IMR-90 (cell line): ENCODE data around the gene TPGS1. TPM values are rescaled to one million over a fixed set of nuclear protein-coding genes. Genes with fewer than 3 reads are reported as not detected.

Experiments used
- ATAC-seq: fragments of 200-7000 bp; cut with Tn5 transposase; 2 replicates; pipeline ENCODE4 v1.9.1; 2020; ENCODE audit warnings: low read depth, mild to moderate bottlenecking, moderate library complexity
- BruUV-seq: library from RNA; stranded (reverse); fragments of 400-500 nt; replicated peaks from 2 replicates; lab custom pipeline; 2021; lab: Mats Ljungman, UMichigan
- CTCF ChIA-PET: fragments of 300-600 bp; formaldehyde crosslinking; extraction: SDS; loops from one replicate; lab custom pipeline; 2021; ENCODE audit warnings: antibody characterized with exemption; lab: Yijun Ruan, JAX
- POLR2A ChIA-PET: fragments of 300-600 bp; sonication (Branson Sonifier 250); formaldehyde crosslinking; loops from one replicate; lab custom pipeline; 2022; ENCODE audit warnings: antibody characterized with exemption; ENCODE audit not compliant: unreplicated experiment; lab: Charles Lee
- DNase-seq: peaks from one replicate; pipeline ENCODE4 v3.0.0; 2013
- H2AFZ ChIP-seq: replicated peaks from 2 replicates; pipeline ENCODE3; 2013; ENCODE audit warnings: low read length, mild to moderate bottlenecking; ENCODE audit not compliant: poor library complexity
- H2AK5ac ChIP-seq: 2 replicates; pipeline ENCODE4 v1.6.1; 2013; ENCODE audit warnings: low read depth, low read length, inconsistent platforms
- H2AK9ac ChIP-seq: replicated peaks from 2 replicates; pipeline ENCODE3; 2013; ENCODE audit warnings: mild to moderate bottlenecking, low read depth, low read length, moderate library complexity; ENCODE audit not compliant: poor library complexity
- H2BK120ac ChIP-seq: 2 replicates; pipeline ENCODE4 v1.6.1; 2013; ENCODE audit warnings: low read depth, low read length, inconsistent platforms
- H2BK15ac ChIP-seq: 3 replicates; pipeline ENCODE4 v1.6.1; 2013; ENCODE audit warnings: low read depth, low read length, inconsistent platforms
- H2BK20ac ChIP-seq: 2 replicates; pipeline ENCODE4 v1.6.1; 2013; ENCODE audit warnings: low read depth, mild to moderate bottlenecking, inconsistent platforms, low read length, moderate library complexity
- H2BK5ac ChIP-seq: 2 replicates; pipeline ENCODE4 v1.6.1; 2013; ENCODE audit warnings: mild to moderate bottlenecking, low read depth, low read length, inconsistent platforms; ENCODE audit not compliant: poor library complexity, severe bottlenecking
- H3K14ac ChIP-seq: replicated peaks from 2 replicates; pipeline ENCODE4 v1.6.1; 2013; ENCODE audit warnings: low read depth, low read length, inconsistent platforms
- H3K18ac ChIP-seq: 2 replicates; pipeline ENCODE4 v1.6.1; 2013; ENCODE audit warnings: low read depth, low read length, control low read depth
- H3K23ac ChIP-seq: 2 replicates; pipeline ENCODE4 v1.6.1; 2013; ENCODE audit warnings: low read depth, low read length, inconsistent platforms
- H3K27ac ChIP-seq: 2 replicates; pipeline ENCODE4 v1.5.1; 2013; ENCODE audit warnings: mild to moderate bottlenecking, control low read depth, low read length; ENCODE audit not compliant: insufficient read depth
- H3K27me3 ChIP-seq: 2 replicates; pipeline ENCODE4 v1.6.1; 2013; ENCODE audit warnings: low read length; ENCODE audit not compliant: control insufficient read depth, insufficient read depth
- H3K36me3 ChIP-seq: 2 replicates; pipeline ENCODE4 v1.6.1; 2013; ENCODE audit warnings: low read length, mixed read lengths; ENCODE audit not compliant: control insufficient read depth, insufficient read depth
- H3K4ac ChIP-seq: 2 replicates; pipeline ENCODE4 v1.6.1; 2013; ENCODE audit warnings: low read depth, low read length, inconsistent platforms
- H3K4me1 ChIP-seq: 2 replicates; pipeline ENCODE4 v1.6.1; 2013; ENCODE audit warnings: low read length, mixed read lengths; ENCODE audit not compliant: control insufficient read depth, insufficient read depth
- H3K4me2 ChIP-seq: 2 replicates; pipeline ENCODE4 v1.6.1; 2013; ENCODE audit warnings: low read depth, mild to moderate bottlenecking, control low read depth, low read length, moderate library complexity
- H3K4me3 ChIP-seq: 2 replicates; pipeline ENCODE4 v1.5.1; 2013; ENCODE audit warnings: low read depth, mild to moderate bottlenecking, control low read depth, low read length, moderate library complexity; ENCODE audit not compliant: insufficient read depth
- H3K56ac ChIP-seq: 2 replicates; pipeline ENCODE4 v1.6.1; 2013; ENCODE audit warnings: low read length, inconsistent platforms; ENCODE audit not compliant: insufficient read depth; ENCODE audit errors: extremely low read depth
- H3K79me1 ChIP-seq, 2 experiments: 2 replicates each; pipeline ENCODE4 v1.6.1; 2013; ENCODE audit warnings: low read length in 2 of 2, inconsistent platforms in 1 of 2, low read depth in 1 of 2
- H3K9ac ChIP-seq: 2 replicates; pipeline ENCODE4 v1.6.1; 2013; ENCODE audit warnings: low read depth, low read length, control low read depth
- H3K9me1 ChIP-seq: 2 replicates; pipeline ENCODE4 v1.6.1; 2013; ENCODE audit warnings: low read length, inconsistent platforms; ENCODE audit not compliant: insufficient read depth
- H3K9me3 ChIP-seq: 2 replicates; pipeline ENCODE4 v1.6.1; 2013; ENCODE audit warnings: low read length; ENCODE audit not compliant: control insufficient read depth, insufficient read depth
- H4K20me1 ChIP-seq: 2 replicates; pipeline ENCODE4 v1.6.1; 2013; ENCODE audit warnings: low read length, inconsistent platforms; ENCODE audit not compliant: insufficient read depth
- H4K5ac ChIP-seq: 2 replicates; pipeline ENCODE4 v1.6.1; 2013; ENCODE audit warnings: mild to moderate bottlenecking, low read depth, low read length, control low read depth
- H4K8ac ChIP-seq, 2 experiments: 2 replicates each; pipeline ENCODE4 v1.6.1; 2013; ENCODE audit warnings: low read depth in 2 of 2, low read length in 2 of 2, control low read depth in 1 of 2, inconsistent platforms in 1 of 2
- H4K91ac ChIP-seq: 2 replicates; pipeline ENCODE4 v1.6.1; 2013; ENCODE audit warnings: low read depth, low read length, inconsistent platforms; ENCODE audit not compliant: insufficient read depth
- RAD21 ChIP-seq: IDR thresholded peaks from 2 replicates; pipeline ENCODE4 v1.6.1; 2012; ENCODE audit warnings: low read length, improper control_type of control experiment
- SMC3 ChIP-seq: fragments of 150-350 bp; IDR thresholded peaks from 2 replicates; pipeline ENCODE4 v1.6.1; 2016; ENCODE audit warnings: low read depth, mild to moderate bottlenecking, antibody characterized with exemption, low read length, moderate library complexity
- WGBS, 2 experiments: methylation state at CpG; one replicate each; pipeline versions ENCODE4 v1.1.5 to v1.1.7; 2013; ENCODE audit warnings: missing lambda C conversion rate in 2 of 2; ENCODE audit not compliant: insufficient read length in 1 of 2; ENCODE audit errors: extremely low coverage in 2 of 2; 5-methylcytosine and 5-hydroxymethylcytosine counted together
- dilution Hi-C: fragments of 300-500 bp; cut with HindIII; formaldehyde crosslinking; loops from one replicate; pipeline ENCODE4 v1.14.3; 2018; ENCODE audit warnings: low sequenced_read_pairs; ENCODE audit not compliant: unreplicated experiment
- in situ Hi-C: fragments of 300-500 bp; cut with MboI; formaldehyde crosslinking; loops from 3 replicates; pipeline ENCODE4 v1.14.3; 2019; ENCODE audit warnings: low sequenced_read_pairs, inconsistent platforms, mixed read lengths
- intact Hi-C: fragments of 100-400 bp; cut with micrococcal nuclease; formaldehyde crosslinking; loops from 2 replicates; pipeline ENCODE4 v1.10.0; 2022
- polyA plus RNA-seq, 3 experiments: library from polyadenylated mRNA; depleted of rRNA; stranded (reverse); fragments of >200 nt; gene quantifications; 2 replicates each; pipeline ENCODE4 v1.2.3, GENCODE V29; 2012; ENCODE audit warnings: low replicate concordance in 1 of 3
- total RNA-seq: library from RNA; depleted of rRNA; stranded (reverse); fragments of >200 nt; gene quantifications from 2 replicates; pipeline ENCODE4 v1.2.3, GENCODE V29; 2012; rRNA removed

TPGS1 gene
- total and polyA plus RNA-seq, 2 of the 4 experiments (the other 2 are of a cell fraction), result 2.7 to 6.3 TPM

- H2AK5ac ChIP-seq, result no peak overlapping the region
- H2BK120ac ChIP-seq, result no peak overlapping the region
- no peak overlapping the region for H3K27ac ChIP-seq
- no peaks in the 10 kb centered on the region for H3K9me3 ChIP-seq
- H4K5ac ChIP-seq, result no peak overlapping the region
- no peak overlapping the region for H2BK15ac ChIP-seq
- no peak overlapping the region for H2AFZ ChIP-seq
- no peak for TF ChIP-seq RAD21
- no peak for TF ChIP-seq SMC3
- in situ Hi-C loops (no loop called here), dilution Hi-C loops (no loop called here), intact Hi-C loops (no loop called here)
- no peak overlapping the region for H3K4ac ChIP-seq
- H3K4me2 ChIP-seq, result no peak overlapping the region
- H3K14ac ChIP-seq, result no peak overlapping the region
- H3K4me3 ChIP-seq, result no peak overlapping the region
- no peak overlapping the region for H4K8ac ChIP-seq
- H2BK5ac ChIP-seq, result no peak overlapping the region
- no peak overlapping the region for H2AK9ac ChIP-seq
- H4K20me1 ChIP-seq, result no peaks in the 10 kb centered on the region
- WGBS, 2 experiments, result no CpG with 5 or more reads among the region's 22 CpGs
- H3K9me1 ChIP-seq, result 0 out of 2 replicates have a peak, but pooled peaks cover 4% of the 10 kb centered on the region
- no peaks in the 10 kb centered on the region for H3K27me3 ChIP-seq
- H2BK20ac ChIP-seq, result no peak overlapping the region
- no peak overlapping the region for H4K91ac ChIP-seq
- ATAC-seq (no peak), DNase-seq (no peak)
- H3K9ac ChIP-seq, result no peak overlapping the region
- no peaks in the 10 kb centered on the region for H3K36me3 ChIP-seq
- peaks cover 7% of the 10 kb centered on the region; the same call in 1 of the 2 replicates for H3K4me1 ChIP-seq
- ChIA-PET CTCF (interaction anchor here (0.6 kb wide), 1 partner anchor 299 kb away, joined by 3 read pairs; no protein-coding TSS in a partner anchor), POLR2A (no interaction called here)
- H3K56ac ChIP-seq, result no peak overlapping the region
- no peak overlapping the region for H3K18ac ChIP-seq
- peaks cover 0 to 5% of the 10 kb centered on the region in 2 experiments; a peak in 1 of 4 replicates for H3K79me1 ChIP-seq
- no TSS peak for BruUV-seq
- H3K23ac ChIP-seq, result no peak overlapping the region
These were observed 60.1 kb downstream of the TPGS1 start for GRCh38 chr19:567296-567900.

Other genes starting within 250 kb of the TPGS1 start
- 2.3 and 2.8 TPM in 2 replicates for gene PLPP2, start 216.1 kb upstream of the TPGS1 start, total RNA-seq
- 4.0 and 4.2 TPM in 2 replicates for gene PLPP2, start 216.1 kb upstream of the TPGS1 start, polyA plus RNA-seq (2012; rRNA removed)
- 11.4 and 28.0 TPM in 2 replicates for gene MIER2, start 162.7 kb upstream of the TPGS1 start, total RNA-seq
- gene MIER2, start 162.7 kb upstream of the TPGS1 start, polyA plus RNA-seq (2012; rRNA removed), result 28.4 and 32.3 TPM in 2 replicates
- under 0.01 TPM in 2 replicates for gene C2CD4C, start 98.3 kb upstream of the TPGS1 start, total RNA-seq
- gene C2CD4C, start 98.3 kb upstream of the TPGS1 start, polyA plus RNA-seq (2012; rRNA removed), result 0.07 and 0.09 TPM in 2 replicates
- gene SHC2, start 46.5 kb upstream of the TPGS1 start, total RNA-seq, result under 0.01 TPM in 1 of 2 replicates, not detected in the other
- 0.68 and 0.72 TPM in 2 replicates for gene SHC2, start 46.5 kb upstream of the TPGS1 start, polyA plus RNA-seq (2012; rRNA removed)
- gene MADCAM1, start 11.0 kb upstream of the TPGS1 start, total RNA-seq, result not detected in 2 replicates
- gene MADCAM1, start 11.0 kb upstream of the TPGS1 start, polyA plus RNA-seq (2012; rRNA removed), result 0.24 and 0.26 TPM in 2 replicates
- 35.7 and 39.2 TPM in 2 replicates for gene CDC34, start 24.3 kb downstream of the TPGS1 start, total RNA-seq
- 68.9 and 80.8 TPM in 2 replicates for gene CDC34, start 24.3 kb downstream of the TPGS1 start, polyA plus RNA-seq (2012; rRNA removed)
- not detected in 2 replicates for gene GZMM, start 36.6 kb downstream of the TPGS1 start, total RNA-seq
- gene GZMM, start 36.6 kb downstream of the TPGS1 start, polyA plus RNA-seq (2012; rRNA removed), result 0.11 and 0.24 TPM in 2 replicates
- gene BSG, start 65.1 kb downstream of the TPGS1 start, total RNA-seq, result 129 and 130 TPM in 2 replicates
- 698 and 994 TPM in 2 replicates for gene BSG, start 65.1 kb downstream of the TPGS1 start, polyA plus RNA-seq (2012; rRNA removed)
- gene HCN2, start 82.4 kb downstream of the TPGS1 start, total RNA-seq, result 0.56 and 0.72 TPM in 2 replicates
- 2.0 and 2.6 TPM in 2 replicates for gene HCN2, start 82.4 kb downstream of the TPGS1 start, polyA plus RNA-seq (2012; rRNA removed)
- gene POLRMT, start 126.0 kb downstream of the TPGS1 start, total RNA-seq, result 9.9 and 10.3 TPM in 2 replicates
- gene POLRMT, start 126.0 kb downstream of the TPGS1 start, polyA plus RNA-seq (2012; rRNA removed), result 29.6 and 44.6 TPM in 2 replicates
- gene FGF22, start 132.4 kb downstream of the TPGS1 start, total RNA-seq, result not detected in 2 replicates
- gene FGF22, start 132.4 kb downstream of the TPGS1 start, polyA plus RNA-seq (2012; rRNA removed), result 0.14 and 0.24 TPM in 2 replicates
- 7.0 and 8.6 TPM in 2 replicates for gene RNF126, start 155.7 kb downstream of the TPGS1 start, total RNA-seq
- gene RNF126, start 155.7 kb downstream of the TPGS1 start, polyA plus RNA-seq (2012; rRNA removed), result 25.8 and 27.4 TPM in 2 replicates
- 32.3 and 39.4 TPM in 2 replicates for gene FSTL3, start 168.9 kb downstream of the TPGS1 start, total RNA-seq
- gene FSTL3, start 168.9 kb downstream of the TPGS1 start, polyA plus RNA-seq (2012; rRNA removed), result 76.9 and 107 TPM in 2 replicates
- gene PRSS57, start 188.0 kb downstream of the TPGS1 start, total RNA-seq, result not detected in 2 replicates
- gene PRSS57, start 188.0 kb downstream of the TPGS1 start, polyA plus RNA-seq (2012; rRNA removed), result not detected in 2 replicates
- gene PALM, start 201.4 kb downstream of the TPGS1 start, total RNA-seq, result 2.2 TPM in 2 replicates
- gene PALM, start 201.4 kb downstream of the TPGS1 start, polyA plus RNA-seq (2012; rRNA removed), result 7.4 and 8.3 TPM in 2 replicates
- gene MISP, start 243.6 kb downstream of the TPGS1 start, total RNA-seq, result not detected in 2 replicates
- 0.03 TPM in 1 of 2 replicates, not detected in the other for gene MISP, start 243.6 kb downstream of the TPGS1 start, polyA plus RNA-seq (2012; rRNA removed)